ENCODE data around the gene CAPN2.

DNA sequence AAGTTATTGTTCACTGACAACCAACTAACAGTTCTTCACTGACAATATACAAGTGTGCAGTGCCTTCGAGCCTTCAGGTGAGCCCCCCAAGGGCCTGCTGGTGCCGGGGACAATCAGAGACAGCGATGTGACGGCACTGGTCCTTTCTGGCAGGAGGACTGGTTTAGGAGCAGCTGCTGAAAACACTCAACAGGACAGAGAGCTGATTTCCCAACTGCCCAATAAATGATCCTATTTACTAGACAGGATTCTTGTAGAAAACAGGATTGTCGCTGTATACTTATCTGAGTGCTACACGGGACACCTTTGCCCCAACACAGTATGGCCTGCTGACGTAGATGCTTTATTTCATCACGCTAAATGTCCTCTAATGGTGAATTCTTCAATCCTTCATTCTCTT lies 68.0 kb downstream of the CAPN2 start:
- TF ChIP-seq, protein P1, sequence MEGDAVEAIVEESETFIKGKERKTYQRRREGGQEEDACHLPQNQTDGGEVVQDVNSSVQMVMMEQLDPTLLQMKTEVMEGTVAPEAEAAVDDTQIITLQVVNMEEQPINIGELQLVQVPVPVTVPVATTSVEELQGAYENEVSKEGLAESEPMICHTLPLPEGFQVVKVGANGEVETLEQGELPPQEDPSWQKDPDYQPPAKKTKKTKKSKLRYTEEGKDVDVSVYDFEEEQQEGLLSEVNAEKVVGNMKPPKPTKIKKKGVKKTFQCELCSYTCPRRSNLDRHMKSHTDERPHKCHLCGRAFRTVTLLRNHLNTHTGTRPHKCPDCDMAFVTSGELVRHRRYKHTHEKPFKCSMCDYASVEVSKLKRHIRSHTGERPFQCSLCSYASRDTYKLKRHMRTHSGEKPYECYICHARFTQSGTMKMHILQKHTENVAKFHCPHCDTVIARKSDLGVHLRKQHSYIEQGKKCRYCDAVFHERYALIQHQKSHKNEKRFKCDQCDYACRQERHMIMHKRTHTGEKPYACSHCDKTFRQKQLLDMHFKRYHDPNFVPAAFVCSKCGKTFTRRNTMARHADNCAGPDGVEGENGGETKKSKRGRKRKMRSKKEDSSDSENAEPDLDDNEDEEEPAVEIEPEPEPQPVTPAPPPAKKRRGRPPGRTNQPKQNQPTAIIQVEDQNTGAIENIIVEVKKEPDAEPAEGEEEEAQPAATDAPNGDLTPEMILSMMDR (conservative IDR thresholded peaks at IDR 0.05) = no peak
- TF ChIP-seq ZFX (IDR thresholded peaks at IDR 0.05) = no peak

Data from C4-2B (cell line).